CD14-positive monocyte (primary cell): ENCODE results near the gene CHCHD6. TPM values are rescaled to one million over a fixed set of nuclear protein-coding genes. Genes with fewer than 3 reads are reported as not detected.

Experiments
- DNase-seq, 3 donors: peaks; one replicate each; pipeline ENCODE4 v3.0.0-alpha.2; 2011 to 2022
- H2AFZ ChIP-seq: 2 replicates; pipeline ENCODE4 v1.6.0; 2012; ENCODE audit warnings: mild to moderate bottlenecking, low read depth, low read length, inconsistent platforms; ENCODE audit not compliant: insufficient read depth, poor library complexity, severe bottlenecking
- H3K27ac ChIP-seq, 2 donors: 1 replicate in 1 of 2; 2 replicates in 1 of 2; pipeline ENCODE4 v1.5.1; 2012 to 2013; ENCODE audit warnings: low read length in 2 of 2, control low read depth in 1 of 2, inconsistent platforms in 1 of 2, low read depth in 1 of 2, mild to moderate bottlenecking in 1 of 2
- H3K27me3 ChIP-seq, 2 donors: one replicate each; pipeline versions ENCODE4 v1.6.0 to v1.6.1; 2011 to 2013; ENCODE audit warnings: low read length in 2 of 2; ENCODE audit not compliant: control insufficient read depth in 2 of 2, insufficient read depth in 2 of 2
- H3K36me3 ChIP-seq, 2 donors: replicated peaks in 1 of 2; 1 replicate in 1 of 2; 2 replicates in 1 of 2; pipeline versions ENCODE4 v1.5.1 to v1.6.1; 2012 to 2013; ENCODE audit warnings: low read length in 2 of 2, control low read depth in 1 of 2, inconsistent platforms in 1 of 2, mild to moderate bottlenecking in 1 of 2; ENCODE audit not compliant: insufficient read depth in 2 of 2, control insufficient read depth in 1 of 2
- H3K4me1 ChIP-seq, 2 donors: 1 replicate in 1 of 2; 2 replicates in 1 of 2; pipeline versions ENCODE4 v1.5.1 to v1.6.1; 2012 to 2013; ENCODE audit warnings: low read length in 2 of 2, control low read depth in 1 of 2, inconsistent platforms in 1 of 2, mild to moderate bottlenecking in 1 of 2, moderate library complexity in 1 of 2; ENCODE audit not compliant: insufficient read depth in 2 of 2, control insufficient read depth in 1 of 2
- H3K4me2 ChIP-seq: replicated peaks from 2 replicates; pipeline ENCODE3; 2012; ENCODE audit warnings: low read length, moderate library complexity, mild to moderate bottlenecking; ENCODE audit not compliant: poor library complexity, severe bottlenecking; ENCODE audit errors: extremely low read depth
- H3K4me3 ChIP-seq, 3 experiments: fragments of 200-600 bp in 1 of 3; sonication (generic) in 1 of 3; replicated peaks in 1 of 3; 1 replicate in 2 of 3; 2 replicates in 1 of 3; pipeline ENCODE4 v1.5.1; 2011 to 2013; ENCODE audit warnings: low read length in 3 of 3, mild to moderate bottlenecking in 3 of 3, control low read depth in 2 of 3, low read depth in 2 of 3, inconsistent platforms in 1 of 3, moderate library complexity in 1 of 3
- H3K79me2 ChIP-seq: 2 replicates; pipeline ENCODE4 v1.6.0; 2012; ENCODE audit warnings: mild to moderate bottlenecking, control low read depth, inconsistent platforms, low read length, moderate library complexity; ENCODE audit not compliant: insufficient read depth
- H3K9ac ChIP-seq: 2 replicates; pipeline ENCODE4 v1.6.0; 2017; ENCODE audit warnings: low read length, mild to moderate bottlenecking; ENCODE audit not compliant: insufficient read depth, poor library complexity, severe bottlenecking
- H3K9me3 ChIP-seq, 2 donors: replicated peaks in 1 of 2; 1 replicate in 1 of 2; 2 replicates in 1 of 2; pipeline versions ENCODE4 v1.5.1 to v1.6.1; 2012 to 2013; ENCODE audit warnings: low read length in 2 of 2, control low read depth in 1 of 2; ENCODE audit not compliant: control insufficient read depth in 1 of 2, insufficient read depth in 1 of 2
- H4K20me1 ChIP-seq: 2 replicates; pipeline ENCODE4 v1.6.0; 2012; ENCODE audit warnings: mild to moderate bottlenecking, low read length, control low read depth, moderate library complexity; ENCODE audit not compliant: insufficient read depth
- H3K27ac Mint-ChIP-seq, 7 donors: one replicate each; pipeline ENCODE4 v1.8.0; 2020; ENCODE audit warnings: mild to moderate bottlenecking in 7 of 7, mixed read lengths in 7 of 7, moderate library complexity in 6 of 7, inconsistent platforms in 2 of 7
- H3K27me3 Mint-ChIP-seq, 3 donors: one replicate each; pipeline ENCODE4 v1.8.0; 2021 to 2022; ENCODE audit warnings: low read depth in 3 of 3, mild to moderate bottlenecking in 3 of 3, mixed read lengths in 3 of 3, moderate library complexity in 3 of 3, inconsistent platforms in 1 of 3
- H3K36me3 Mint-ChIP-seq, 2 donors: one replicate each; pipeline ENCODE4 v1.8.0; 2020; ENCODE audit warnings: mixed read lengths in 2 of 2, inconsistent platforms in 1 of 2, mild to moderate bottlenecking in 1 of 2
- H3K4me1 Mint-ChIP-seq: one replicate; pipeline ENCODE4 v1.8.0; 2020; ENCODE audit warnings: mild to moderate bottlenecking, mixed read lengths
- H3K4me3 Mint-ChIP-seq, 2 donors: one replicate each; pipeline ENCODE4 v1.8.0; 2020; ENCODE audit warnings: mild to moderate bottlenecking in 2 of 2, mixed read lengths in 2 of 2, moderate library complexity in 1 of 2
- H3K9me3 Mint-ChIP-seq, 7 donors: one replicate each; pipeline ENCODE4 v1.8.0; 2020 to 2022; ENCODE audit warnings: mixed read lengths in 7 of 7, mild to moderate bottlenecking in 6 of 7, moderate library complexity in 6 of 7, inconsistent platforms in 2 of 7
- WGBS: methylation state at CpG from one replicate; pipeline ENCODE4 v1.1.5; 2013; ENCODE audit warnings: missing lambda C conversion rate; ENCODE audit not compliant: insufficient coverage; 5-methylcytosine and 5-hydroxymethylcytosine counted together
- intact Hi-C, 2 donors: fragments of 100-400 bp; cut with micrococcal nuclease; formaldehyde crosslinking; loops; one replicate each; pipeline versions ENCODE4 v1.15.0 to v1.15.1; 2023
- polyA plus RNA-seq, 3 donors: library from polyadenylated mRNA; depleted of rRNA in 1 of 3; unstranded in 2 of 3; stranded (reverse) in 1 of 3; fragments of 300-500 nt in 2 of 3; fragments of >200 nt in 1 of 3; fragmentation: Illumina TruSeq in 2 of 3; gene quantifications; 1 replicate in 2 of 3; 2 replicates in 1 of 3; pipeline ENCODE4 v1.2.3, GENCODE V29; 2012 to 2021
- TF ChIP-seq, protein P1 (sequence below): fragments of 200-600 bp; IDR thresholded peaks from one replicate; pipeline ENCODE4 v1.8.0; 2022; ENCODE audit warnings: antibody characterized with exemption, mild to moderate bottlenecking

CHCHD6 gene
- polyA plus RNA-seq, 3 donors = 1.1 to 1.8 (median 1.8) TPM

DNA sequence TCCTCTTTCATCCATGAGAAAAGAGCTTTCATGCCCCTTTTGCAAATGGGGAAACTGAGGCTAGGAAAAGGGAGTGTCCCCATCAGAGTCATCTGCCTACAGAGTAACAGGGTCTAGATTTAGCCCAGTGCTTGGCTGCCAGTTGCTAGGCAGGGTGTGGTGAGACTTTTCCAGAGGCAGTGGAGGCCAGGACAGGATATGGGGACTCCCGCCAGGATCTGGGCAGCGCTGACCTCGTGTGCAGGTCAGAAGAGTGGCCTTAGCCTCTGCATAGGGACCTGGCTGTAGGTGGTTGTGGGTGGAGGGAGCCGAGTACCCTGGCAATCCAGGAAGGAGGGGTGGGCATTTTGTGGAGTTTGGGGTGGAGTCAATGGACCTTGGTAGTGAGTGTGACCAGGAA lies 283.1 kb downstream of the CHCHD6 start:
- Histone ChIP-seq H3K36me3 (no peaks in the 10 kb centered on the region), H3K27me3 (peaks cover 8 to 30% of the 10 kb centered on the region in 2 donors), H3K4me1 (peaks cover 13 to 16% of the 10 kb centered on the region in 2 donors), H2AFZ (no peak overlapping the region), H4K20me1 (peaks cover 3% of the 10 kb centered on the region), H3K4me3 (no peak overlapping the region), H3K9ac (no peak overlapping the region), H3K4me2 (no peak overlapping the region), H3K79me2 (no peaks in the 10 kb centered on the region), H3K9me3 (peaks cover 0 to 4% of the 10 kb centered on the region in 2 donors), H3K27ac (no peak overlapping the region)
- H3K27me3 Mint-ChIP-seq = peaks cover 8 to 41% (median 33%) of the 10 kb centered on the region in 3 donors
- TF ChIP-seq, protein P1, sequence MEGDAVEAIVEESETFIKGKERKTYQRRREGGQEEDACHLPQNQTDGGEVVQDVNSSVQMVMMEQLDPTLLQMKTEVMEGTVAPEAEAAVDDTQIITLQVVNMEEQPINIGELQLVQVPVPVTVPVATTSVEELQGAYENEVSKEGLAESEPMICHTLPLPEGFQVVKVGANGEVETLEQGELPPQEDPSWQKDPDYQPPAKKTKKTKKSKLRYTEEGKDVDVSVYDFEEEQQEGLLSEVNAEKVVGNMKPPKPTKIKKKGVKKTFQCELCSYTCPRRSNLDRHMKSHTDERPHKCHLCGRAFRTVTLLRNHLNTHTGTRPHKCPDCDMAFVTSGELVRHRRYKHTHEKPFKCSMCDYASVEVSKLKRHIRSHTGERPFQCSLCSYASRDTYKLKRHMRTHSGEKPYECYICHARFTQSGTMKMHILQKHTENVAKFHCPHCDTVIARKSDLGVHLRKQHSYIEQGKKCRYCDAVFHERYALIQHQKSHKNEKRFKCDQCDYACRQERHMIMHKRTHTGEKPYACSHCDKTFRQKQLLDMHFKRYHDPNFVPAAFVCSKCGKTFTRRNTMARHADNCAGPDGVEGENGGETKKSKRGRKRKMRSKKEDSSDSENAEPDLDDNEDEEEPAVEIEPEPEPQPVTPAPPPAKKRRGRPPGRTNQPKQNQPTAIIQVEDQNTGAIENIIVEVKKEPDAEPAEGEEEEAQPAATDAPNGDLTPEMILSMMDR = no peak
- H3K4me3 Mint-ChIP-seq = no peak overlapping the region
- peaks cover 0 to 5% (median 0%) of the 10 kb centered on the region in 7 donors for H3K9me3 Mint-ChIP-seq
- H3K4me1 Mint-ChIP-seq = peaks cover 3% of the 10 kb centered on the region
- no peak for DNase-seq
- intact Hi-C loops = loop anchor here (10.0 kb wide), 2 partner anchors 282 to 318 kb away; partner anchors contain the start of gene CHCHD6 (in 1 of the 2)
- WGBS = 76% methylated on average over 4 of the region's 4 CpGs
- H3K36me3 Mint-ChIP-seq = peaks cover 0 to 2% of the 10 kb centered on the region in 2 donors
- H3K27ac Mint-ChIP-seq = peak overlapping the region in 1 of 7 donors; percentile 42

DNA sequence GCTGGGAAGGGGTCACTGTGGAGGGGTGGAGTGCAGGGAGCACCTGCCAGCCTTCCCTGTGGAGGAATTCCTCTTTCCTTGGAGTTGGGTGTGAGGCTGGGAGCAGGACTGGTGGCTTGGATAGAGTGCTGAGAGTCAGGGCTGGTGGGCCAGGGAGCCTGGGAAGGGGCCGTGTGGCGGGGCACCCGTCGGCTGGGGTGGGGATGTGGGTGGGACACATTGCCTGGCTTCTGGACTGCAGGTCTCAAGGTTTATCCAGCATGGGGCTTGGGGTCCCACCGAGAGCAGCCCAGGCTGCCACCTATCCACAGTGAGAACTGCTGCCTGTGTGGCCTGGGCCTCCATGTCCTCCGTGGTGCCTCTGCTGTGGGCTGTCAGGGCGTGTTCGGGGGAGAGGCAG lies 283.6 kb downstream of the CHCHD6 start:
- Mint-ChIP-seq H3K4me3 (no peak overlapping the region), H3K36me3 (peaks cover 0 to 2% of the 10 kb centered on the region in 2 donors), H3K27ac (peak overlapping the region in 1 of 7 donors; percentile 33), H3K27me3 (peaks cover 6 to 37% (median 28%) of the 10 kb centered on the region in 3 donors), H3K9me3 (peaks cover 0 to 2% (median 0%) of the 10 kb centered on the region in 7 donors), H3K4me1 (no peaks in the 10 kb centered on the region)
- intact Hi-C loops = loop anchor here (10.0 kb wide), 2 partner anchors 283 to 317 kb away; partner anchors contain the start of gene CHCHD6 (in 1 of the 2)
- WGBS = 97% methylated on average over 5 of the region's 8 CpGs
- Histone ChIP-seq H3K79me2 (no peaks in the 10 kb centered on the region), H3K4me2 (no peak overlapping the region), H2AFZ (no peak overlapping the region), H3K9me3 (peaks cover 0 to 4% of the 10 kb centered on the region in 2 donors), H3K36me3 (no peaks in the 10 kb centered on the region), H3K4me3 (no peak overlapping the region), H3K9ac (no peak overlapping the region), H3K27me3 (peaks cover 8 to 28% of the 10 kb centered on the region in 2 donors), H3K4me1 (peaks cover 8 to 11% of the 10 kb centered on the region in 2 donors), H4K20me1 (peaks cover 3% of the 10 kb centered on the region), H3K27ac (no peak overlapping the region)
- TF ChIP-seq, protein P1 = no peak
- no peak for DNase-seq
